Endothelial cell of umbilical vein (primary cell): ENCODE results near the gene AKAP13. TPM values are rescaled to one million over a fixed set of nuclear protein-coding genes. Genes with fewer than 3 reads are reported as not detected.

Source experiments
- BruUV-seq: library from RNA; stranded (reverse); fragments of 400-500 nt; replicated peaks from 2 replicates; lab custom pipeline; 2021; lab: Mats Ljungman, UMichigan
- CTCF ChIA-PET: fragments of 300-600, 350-600 bp; sonication (Branson Sonifier 250); formaldehyde crosslinking; loops from one replicate; lab custom pipeline; 2021; ENCODE audit warnings: antibody characterized with exemption, inconsistent platforms; lab: Charles Lee
- POLR2A ChIA-PET: fragments of 300-600, 350-600 bp; sonication (Branson Sonifier 250); formaldehyde crosslinking; loops from one replicate; lab custom pipeline; 2021; ENCODE audit warnings: antibody characterized with exemption, inconsistent platforms; lab: Charles Lee
- DNase-seq: peaks from one replicate; pipeline ENCODE4 v3.0.0-alpha.2; 2011; ENCODE audit warnings: low read depth, low spot score
- FAIRE-seq: peaks from 2 replicates; lab custom pipeline; 2011; peaks lifted over from hg19 to GRCh38; lab: Jason Lieb, UNC
- H2AFZ ChIP-seq: 2 replicates; pipeline ENCODE4 v1.6.0; 2012; ENCODE audit warnings: low read depth, low read length, control low read depth, inconsistent platforms
- H3K27ac ChIP-seq: 2 replicates; pipeline ENCODE4 v1.5.1; 2011; ENCODE audit warnings: low read depth, mild to moderate bottlenecking, control low read depth, low read length, moderate library complexity; ENCODE audit not compliant: insufficient read depth
- H3K27me3 ChIP-seq, 2 experiments: 2 replicates each; pipeline versions ENCODE4 v1.6.0 to v1.6.1; 2011; ENCODE audit warnings: low read length in 2 of 2, mixed read lengths in 1 of 2; ENCODE audit not compliant: control insufficient read depth in 2 of 2, insufficient read depth in 2 of 2
- H3K36me3 ChIP-seq, 2 experiments: 2 replicates in 1 of 2; 3 replicates in 1 of 2; pipeline ENCODE4 v1.5.1; 2011; ENCODE audit warnings: low read length in 2 of 2, mild to moderate bottlenecking in 1 of 2, moderate library complexity in 1 of 2; ENCODE audit not compliant: control insufficient read depth in 2 of 2, insufficient read depth in 2 of 2; ENCODE audit errors: extremely low read depth in 1 of 2
- H3K4me1 ChIP-seq: 3 replicates; pipeline ENCODE4 v1.5.1; 2011; ENCODE audit warnings: mild to moderate bottlenecking, low read length; ENCODE audit not compliant: control insufficient read depth, insufficient read depth; ENCODE audit errors: extremely low read depth
- H3K4me2 ChIP-seq: 2 replicates; pipeline ENCODE4 v1.6.1; 2011; ENCODE audit warnings: low read length, control low read depth, mixed read lengths; ENCODE audit not compliant: insufficient read depth
- H3K4me3 ChIP-seq, 3 experiments: fragments of 200-600 bp in 1 of 3; sonication (generic), shearing (Covaris generic) in 1 of 3; replicated peaks in 1 of 3; 2 replicates each; pipeline ENCODE4 v1.5.1; 2011 to 2016; ENCODE audit warnings: control low read depth in 3 of 3, low read length in 3 of 3, mild to moderate bottlenecking in 2 of 3, inconsistent platforms in 1 of 3, low read depth in 1 of 3, moderate library complexity in 1 of 3; ENCODE audit not compliant: insufficient read depth in 1 of 3
- H3K79me2 ChIP-seq: 2 replicates; pipeline ENCODE4 v1.6.0; 2012; ENCODE audit warnings: low read length, inconsistent platforms; ENCODE audit not compliant: control insufficient read depth, insufficient read depth
- H3K9ac ChIP-seq: replicated peaks from 2 replicates; pipeline ENCODE3; 2011; ENCODE audit warnings: low read length, control low read depth; ENCODE audit not compliant: insufficient read depth; ENCODE audit errors: extremely low read depth
- H3K9me1 ChIP-seq: replicated peaks from 3 replicates; pipeline ENCODE4 v1.6.0; 2011; ENCODE audit warnings: mild to moderate bottlenecking, low read length; ENCODE audit not compliant: control insufficient read depth, insufficient read depth; ENCODE audit errors: extremely low read depth
- H3K9me3 ChIP-seq: replicated peaks from 2 replicates; pipeline ENCODE4 v1.5.1; 2012; ENCODE audit warnings: low read length, inconsistent platforms; ENCODE audit not compliant: control insufficient read depth, insufficient read depth
- H4K20me1 ChIP-seq: replicated peaks from 2 replicates; pipeline ENCODE3; 2011; ENCODE audit warnings: mild to moderate bottlenecking, low read length; ENCODE audit not compliant: control insufficient read depth, insufficient read depth; ENCODE audit errors: extremely low read depth
- CTCF ChIP-seq, 2 donors: IDR thresholded peaks; 1 replicate in 1 of 2; 2 replicates in 1 of 2; pipeline ENCODE4 v1.5.1; 2011; ENCODE audit warnings: low read length in 2 of 2, mild to moderate bottlenecking in 2 of 2, moderate library complexity in 2 of 2, control low read depth in 1 of 2, inconsistent platforms in 1 of 2, low read depth in 1 of 2; ENCODE audit not compliant: insufficient read depth in 1 of 2; ENCODE audit errors: extremely low read depth in 1 of 2
- EZH2 ChIP-seq: IDR thresholded peaks from 2 replicates; pipeline ENCODE4 v1.6.1; 2012; ENCODE audit warnings: borderline replicate concordance, low read depth, mild to moderate bottlenecking, moderate library complexity, low read length, inconsistent platforms; ENCODE audit not compliant: severe bottlenecking
- FOS ChIP-seq: IDR thresholded peaks from 2 replicates; pipeline ENCODE4 v1.6.1; 2011; ENCODE audit warnings: mild to moderate bottlenecking, low read length, moderate library complexity, borderline replicate concordance; ENCODE audit not compliant: insufficient read depth
- GATA2 ChIP-seq: IDR thresholded peaks from 2 replicates; pipeline ENCODE4 v1.7.0; 2011; ENCODE audit warnings: low read depth, mild to moderate bottlenecking, moderate library complexity, mixed read lengths, low read length; ENCODE audit not compliant: insufficient read length, insufficient read depth
- JUN ChIP-seq: IDR thresholded peaks from 2 replicates; pipeline ENCODE4 v1.6.1; 2011; ENCODE audit warnings: borderline replicate concordance, low read depth; ENCODE audit not compliant: insufficient read length, insufficient read depth
- MAX ChIP-seq: IDR thresholded peaks from 2 replicates; pipeline ENCODE4 v1.6.1; 2011; ENCODE audit not compliant: insufficient read depth, insufficient read length
- MYC ChIP-seq: IDR thresholded peaks from one replicate; pipeline ENCODE4 v1.6.1; 2011; ENCODE audit warnings: mild to moderate bottlenecking, low read depth, low read length
- POLR2A ChIP-seq: IDR thresholded peaks from 2 replicates; pipeline ENCODE4 v1.6.1; 2012; ENCODE audit warnings: low read depth, mild to moderate bottlenecking, control low read depth, low read length
- POLR2AphosphoS5 ChIP-seq: IDR thresholded peaks from 2 replicates; pipeline ENCODE4 v1.6.1; 2012; ENCODE audit warnings: low read depth, mild to moderate bottlenecking, control low read depth, low read length, moderate library complexity; ENCODE audit not compliant: insufficient read depth
- dilution Hi-C: fragments of 300-500 bp; cut with MboI; formaldehyde crosslinking; loops from one replicate; pipeline ENCODE4 v1.15.0; 2019; ENCODE audit warnings: low sequenced_read_pairs; ENCODE audit not compliant: extremely low pct_ligation_motif_present
- intact Hi-C: fragments of 100-400 bp; cut with micrococcal nuclease; formaldehyde crosslinking; loops from one replicate; pipeline ENCODE4 v1.10.0; 2022
- polyA plus RNA-seq, 4 experiments: library from polyadenylated mRNA; depleted of rRNA in 3 of 4; stranded (reverse) in 3 of 4; unstranded in 1 of 4; fragments of >200 nt; gene quantifications; 2 replicates each; pipeline versions ENCODE4 v1.2.1 to v1.2.3, GENCODE V29; 2011 to 2012; ENCODE audit warnings: missing spikeins in 1 of 4
- total RNA-seq: library from RNA; stranded (reverse); gene quantifications from 2 replicates; pipeline ENCODE4 v1.2.3, GENCODE V29; 2021

Gene AKAP13
- total and polyA plus RNA-seq, 2 donors (not counting 3 experiments of a cell fraction or from before 2014, with no cell fraction given), result 22.8 to 87.8 TPM

- H3K4me1 ChIP-seq, result peaks cover 50% of the 10 kb centered on the region
- intact Hi-C loops, result loop anchor here (1.0 to 5.0 kb wide), 7 partner anchors 9 to 222 kb away; no protein-coding TSS in a partner anchor
- H3K9me1 ChIP-seq, result no peaks in the 10 kb centered on the region
- peaks cover 14% of the 10 kb centered on the region for H3K79me2 ChIP-seq
- TF ChIP-seq MYC (no peak), POLR2A (no peak), JUN (no peak), POLR2AphosphoS5 (no peak), CTCF (IDR thresholded peaks at IDR 0.05; ENCODE audit: extremely low read depth in 1 of 2, insufficient read depth in 1 of 2, low read depth in 1 of 2, low read length in 2 of 2) (no peak), GATA2 (no peak), FOS (no peak), EZH2 (no peak), MAX (no peak)
- FAIRE-seq, result no peak
- H3K27me3 ChIP-seq, result no peaks in the 10 kb centered on the region
- no TSS peak for BruUV-seq
- H3K9me3 ChIP-seq, result no peaks in the 10 kb centered on the region
- H2AFZ ChIP-seq, result no peak overlapping the region
- peak overlapping the region in 2 of 3 experiments; percentile 26 to 80 for H3K4me3 ChIP-seq
- CTCF ChIA-PET, result interaction anchor here (1.1 to 1.2 kb wide), 2 partner anchors 13 to 43 kb away, joined by 3 read pairs; no protein-coding TSS in a partner anchor
- peak overlapping the region; percentile 92 for H3K9ac ChIP-seq
- POLR2A ChIA-PET, result no interaction called here
- no peaks in the 10 kb centered on the region for H3K36me3 ChIP-seq
- peak; percentile 22 for DNase-seq
- peak overlapping the region; percentile 98 for H3K4me2 ChIP-seq
- H4K20me1 ChIP-seq, result no peaks in the 10 kb centered on the region
- dilution Hi-C loops, result no loop called here
- peak overlapping the region; percentile 78 for H3K27ac ChIP-seq
These were observed 239.7 kb downstream of the AKAP13 start for GRCh38 chr15:85619992-85620689.
